ENCODE data around the gene IQSEC3. TPM values are rescaled to one million over a fixed set of nuclear protein-coding genes. Genes with fewer than 3 reads are reported as not detected.

The IQSEC3 gene
- total and polyA plus RNA-seq, 10 of the 15 experiments (the other 5 are each of a cell fraction or from before 2014, with no cell fraction given): not detected

DNA sequence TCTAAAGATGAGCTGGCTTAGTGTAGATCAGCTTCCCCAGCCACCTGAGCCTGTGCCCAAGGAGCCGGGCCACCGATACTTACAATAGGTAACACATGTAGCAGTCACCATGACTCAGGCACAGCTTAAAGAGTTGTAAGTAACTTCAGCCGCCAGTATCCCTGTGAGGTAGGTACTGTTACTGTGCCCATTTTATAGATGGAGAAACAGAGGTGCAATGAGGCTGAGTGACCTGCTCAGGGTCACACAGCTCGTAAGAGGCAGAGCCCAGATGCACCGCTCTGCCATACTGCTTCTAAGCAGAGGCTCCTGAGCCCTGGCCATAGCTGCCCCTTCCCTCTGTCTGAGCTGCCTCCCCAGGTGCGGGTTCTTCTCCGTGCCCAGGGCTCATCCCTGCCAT, 58.5 kb downstream of the IQSEC3 start (continued):
- TF ChIP-seq, protein P1, sequence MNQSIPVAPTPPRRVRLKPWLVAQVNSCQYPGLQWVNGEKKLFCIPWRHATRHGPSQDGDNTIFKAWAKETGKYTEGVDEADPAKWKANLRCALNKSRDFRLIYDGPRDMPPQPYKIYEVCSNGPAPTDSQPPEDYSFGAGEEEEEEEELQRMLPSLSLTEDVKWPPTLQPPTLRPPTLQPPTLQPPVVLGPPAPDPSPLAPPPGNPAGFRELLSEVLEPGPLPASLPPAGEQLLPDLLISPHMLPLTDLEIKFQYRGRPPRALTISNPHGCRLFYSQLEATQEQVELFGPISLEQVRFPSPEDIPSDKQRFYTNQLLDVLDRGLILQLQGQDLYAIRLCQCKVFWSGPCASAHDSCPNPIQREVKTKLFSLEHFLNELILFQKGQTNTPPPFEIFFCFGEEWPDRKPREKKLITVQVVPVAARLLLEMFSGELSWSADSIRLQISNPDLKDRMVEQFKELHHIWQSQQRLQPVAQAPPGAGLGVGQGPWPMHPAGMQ (IDR thresholded peaks at IDR 0.05; ENCODE audit: borderline replicate concordance): no peak
- no peak for TF ChIP-seq SMARCA5 (IDR thresholded peaks at IDR 0.05)
- no peak for TF ChIP-seq HDAC2 (IDR thresholded peaks at IDR 0.05)
- TF ChIP-seq TAF1 (IDR thresholded peaks at IDR 0.05; ENCODE audit: borderline replicate concordance, low read depth, low read length): no peak
- TF ChIP-seq SIX5 (IDR thresholded peaks at IDR 0.05; ENCODE audit: low read depth, low read length, severe bottlenecking): no peak

DNA sequence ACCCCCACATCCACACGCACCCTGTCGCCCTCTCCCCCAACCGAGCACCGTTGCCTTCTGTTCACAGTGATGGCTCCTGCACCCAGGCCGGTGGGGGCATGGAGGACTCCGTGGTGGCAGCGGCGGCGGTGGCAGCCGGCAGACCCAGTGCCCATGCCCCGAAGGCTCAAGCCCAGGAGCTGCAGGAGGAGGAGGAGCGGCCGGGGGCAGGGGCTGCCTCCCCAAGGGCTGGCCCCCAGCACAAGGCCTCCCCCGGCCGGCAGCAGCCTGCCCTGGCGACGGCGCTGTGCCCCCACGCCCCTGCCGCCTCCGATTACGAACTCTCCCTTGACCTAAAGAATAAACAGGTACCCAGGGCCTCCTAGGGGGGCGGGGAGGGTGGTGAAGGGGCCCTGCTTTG, 59.0 kb downstream of the IQSEC3 start:
- BruUV-seq (replicated peaks): no TSS peak
- ChIA-PET POLR2A (no interaction called here), CTCF (no interaction called here), RAD21 (ENCODE audit: unreplicated experiment) (no interaction called here), SMC1A (ENCODE audit: uncharacterized antibody, unreplicated experiment) (no interaction called here)
- ATAC-seq (no peak), FAIRE-seq (no peak), DNase-seq (ENCODE audit: low read depth, low spot score) (no peak)
- no peak overlapping the region for H2AFZ ChIP-seq (ENCODE audit: control insufficient read depth, low read depth, low read length)
- no peak overlapping the region for H3K9ac ChIP-seq (ENCODE audit: control insufficient read depth, insufficient read depth, low read length)
- H3K27ac ChIP-seq (ENCODE audit: control insufficient read depth, insufficient read depth): no peak overlapping the region
- H3K27me3 ChIP-seq (replicated peaks in 1 of 2; ENCODE audit: control insufficient read depth in 2 of 2, insufficient read depth in 2 of 2, low read length in 1 of 2): peaks cover 3 to 10% of the 10 kb centered on the region in 2 experiments; a peak in 3 of 4 replicates
- H3K79me2 ChIP-seq (ENCODE audit: control insufficient read depth, insufficient read depth, low read length): no peaks in the 10 kb centered on the region
- no peak overlapping the region for H3K4me2 ChIP-seq (ENCODE audit: control insufficient read depth, insufficient read depth)
- no peaks in the 10 kb centered on the region for H3K36me3 ChIP-seq (ENCODE audit: control insufficient read depth in 2 of 2, insufficient read depth in 2 of 2, low read length in 1 of 2)
- no peaks in the 10 kb centered on the region for H3K9me3 ChIP-seq (replicated peaks; ENCODE audit: control insufficient read depth, insufficient read depth, low read length)
- no peaks in the 10 kb centered on the region for H4K20me1 ChIP-seq (ENCODE audit: control insufficient read depth, insufficient read depth)
- no peaks in the 10 kb centered on the region for H3K4me1 ChIP-seq (ENCODE audit: control insufficient read depth, insufficient read depth, low read length)
- WGBS (ENCODE audit: insufficient coverage, insufficient replicate concordance, low lambda C conversion rate, missing lambda C conversion rate): 58% methylated on average over 22 of the region's 23 CpGs
- in situ Hi-C loops (cut with MboI): no loop called here
- intact Hi-C loops (cut with micrococcal nuclease; ENCODE audit: unreplicated experiment): no loop called here
- H3K4me3 ChIP-seq: no peak overlapping the region
- TF ChIP-seq, protein P1 (IDR thresholded peaks at IDR 0.05; ENCODE audit: borderline replicate concordance): no peak
- TF ChIP-seq BACH1 (IDR thresholded peaks at IDR 0.05; ENCODE audit: borderline replicate concordance): no peak
- TF ChIP-seq KDM1A (IDR thresholded peaks at IDR 0.05; ENCODE audit: borderline replicate concordance): no peak
- no peak for TF ChIP-seq ETV6 (conservative IDR thresholded peaks at IDR 0.05 in 1 of 2, IDR thresholded peaks at IDR 0.05 in 1 of 2; ENCODE audit: borderline replicate concordance in 1 of 2, low read depth in 1 of 2)
- TF ChIP-seq, protein P2, sequence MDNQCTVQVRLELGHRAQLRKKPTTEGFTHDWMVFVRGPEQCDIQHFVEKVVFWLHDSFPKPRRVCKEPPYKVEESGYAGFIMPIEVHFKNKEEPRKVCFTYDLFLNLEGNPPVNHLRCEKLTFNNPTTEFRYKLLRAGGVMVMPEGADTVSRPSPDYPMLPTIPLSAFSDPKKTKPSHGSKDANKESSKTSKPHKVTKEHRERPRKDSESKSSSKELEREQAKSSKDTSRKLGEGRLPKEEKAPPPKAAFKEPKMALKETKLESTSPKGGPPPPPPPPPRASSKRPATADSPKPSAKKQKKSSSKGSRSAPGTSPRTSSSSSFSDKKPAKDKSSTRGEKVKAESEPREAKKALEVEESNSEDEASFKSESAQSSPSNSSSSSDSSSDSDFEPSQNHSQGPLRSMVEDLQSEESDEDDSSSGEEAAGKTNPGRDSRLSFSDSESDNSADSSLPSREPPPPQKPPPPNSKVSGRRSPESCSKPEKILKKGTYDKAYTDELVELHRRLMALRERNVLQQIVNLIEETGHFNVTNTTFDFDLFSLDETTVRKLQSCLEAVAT (IDR thresholded peaks at IDR 0.05): no peak
- no peak for TF ChIP-seq EZH2 (IDR thresholded peaks at IDR 0.05; ENCODE audit: borderline replicate concordance, control insufficient read depth, low read depth, low read length)
- TF ChIP-seq, protein P3, sequence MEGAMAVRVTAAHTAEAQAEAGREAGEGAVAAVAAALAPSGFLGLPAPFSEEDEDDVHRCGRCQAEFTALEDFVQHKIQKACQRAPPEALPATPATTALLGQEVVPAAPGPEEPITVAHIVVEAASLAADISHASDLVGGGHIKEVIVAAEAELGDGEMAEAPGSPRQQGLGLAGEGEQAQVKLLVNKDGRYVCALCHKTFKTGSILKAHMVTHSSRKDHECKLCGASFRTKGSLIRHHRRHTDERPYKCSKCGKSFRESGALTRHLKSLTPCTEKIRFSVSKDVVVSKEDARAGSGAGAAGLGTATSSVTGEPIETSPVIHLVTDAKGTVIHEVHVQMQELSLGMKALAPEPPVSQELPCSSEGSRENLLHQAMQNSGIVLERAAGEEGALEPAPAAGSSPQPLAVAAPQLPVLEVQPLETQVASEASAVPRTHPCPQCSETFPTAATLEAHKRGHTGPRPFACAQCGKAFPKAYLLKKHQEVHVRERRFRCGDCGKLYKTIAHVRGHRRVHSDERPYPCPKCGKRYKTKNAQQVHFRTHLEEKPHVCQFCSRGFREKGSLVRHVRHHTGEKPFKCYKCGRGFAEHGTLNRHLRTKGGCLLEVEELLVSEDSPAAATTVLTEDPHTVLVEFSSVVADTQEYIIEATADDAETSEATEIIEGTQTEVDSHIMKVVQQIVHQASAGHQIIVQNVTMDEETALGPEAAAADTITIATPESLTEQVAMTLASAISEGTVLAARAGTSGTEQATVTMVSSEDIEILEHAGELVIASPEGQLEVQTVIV (IDR thresholded peaks at IDR 0.05; ENCODE audit: borderline replicate concordance, partially characterized antibody): no peak
- no peak for TF ChIP-seq FOXK2 (IDR thresholded peaks at IDR 0.05)
- TF ChIP-seq NFXL1 (IDR thresholded peaks at IDR 0.05; ENCODE audit: borderline replicate concordance): no peak
- no peak for TF ChIP-seq YBX1 (IDR thresholded peaks at IDR 0.05)
- no peak for TF ChIP-seq MXI1 (IDR thresholded peaks at IDR 0.05; ENCODE audit: low read depth, low read length)
- TF ChIP-seq, protein P4, sequence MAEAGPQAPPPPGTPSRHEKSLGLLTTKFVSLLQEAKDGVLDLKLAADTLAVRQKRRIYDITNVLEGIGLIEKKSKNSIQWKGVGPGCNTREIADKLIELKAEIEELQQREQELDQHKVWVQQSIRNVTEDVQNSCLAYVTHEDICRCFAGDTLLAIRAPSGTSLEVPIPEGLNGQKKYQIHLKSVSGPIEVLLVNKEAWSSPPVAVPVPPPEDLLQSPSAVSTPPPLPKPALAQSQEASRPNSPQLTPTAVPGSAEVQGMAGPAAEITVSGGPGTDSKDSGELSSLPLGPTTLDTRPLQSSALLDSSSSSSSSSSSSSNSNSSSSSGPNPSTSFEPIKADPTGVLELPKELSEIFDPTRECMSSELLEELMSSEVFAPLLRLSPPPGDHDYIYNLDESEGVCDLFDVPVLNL (IDR thresholded peaks at IDR 0.05; ENCODE audit: low read depth, low read length): no peak
